HL-60 (cell line): ENCODE results near the gene NLRP6.

ENCODE experiments used
- DNase-seq, 2 experiments: peaks; one replicate each; pipeline ENCODE4 v3.0.0-alpha.2; 2010 to 2020; ENCODE audit warnings: low read depth in 1 of 2, low spot score in 1 of 2
- H3K27ac ChIP-seq: fragments of 250-450 bp; sonication (Bioruptor Pico); replicated peaks from 2 replicates; pipeline ENCODE4 v1.5.1; 2020; ENCODE audit warnings: mild to moderate bottlenecking, moderate library complexity
- H3K27me3 ChIP-seq: fragments of 250-450 bp; sonication (Bioruptor Pico); 2 replicates; pipeline ENCODE4 v1.5.1; 2021; ENCODE audit warnings: mild to moderate bottlenecking, moderate library complexity; ENCODE audit not compliant: insufficient read depth, poor library complexity, severe bottlenecking
- H3K4me3 ChIP-seq: replicated peaks from 2 replicates; pipeline ENCODE4 v1.5.1; 2011; ENCODE audit warnings: mild to moderate bottlenecking, control low read depth, low read length; ENCODE audit not compliant: insufficient read depth
- GABPA ChIP-seq: IDR thresholded peaks from 2 replicates; pipeline ENCODE4 v1.6.1; 2012; ENCODE audit warnings: low read depth
- POLR2AphosphoS5 ChIP-seq: IDR thresholded peaks from 2 replicates; pipeline ENCODE4 v1.6.1; 2012; ENCODE audit warnings: low read depth
- REST ChIP-seq: IDR thresholded peaks from 2 replicates; pipeline ENCODE4 v1.6.1; 2012; ENCODE audit warnings: low read depth; ENCODE audit not compliant: insufficient replicate concordance
- SPI1 ChIP-seq: IDR thresholded peaks from 2 replicates; pipeline ENCODE4 v1.6.1; 2012; ENCODE audit warnings: low read depth, mild to moderate bottlenecking, borderline replicate concordance
- long read RNA-seq: library from polyadenylated mRNA; unstranded; transcript quantifications from one replicate; pipeline ENCODE4 v2.0.0, GENCODE V29; 2020
- TF ChIP-seq, protein P1 (sequence below): IDR thresholded peaks from one replicate; pipeline ENCODE4 v1.5.1; 2011; ENCODE audit warnings: low read length, control low read depth, inconsistent platforms; ENCODE audit not compliant: insufficient read depth

The NLRP6 gene
- long read RNA-seq = 0 reads

GRCh38 chr11:278001-278951 lies at the start of gene NLRP6:
TSS of gene NLRP6 (plus strand) at chr11:278407. CDS start at chr11:278570, 163 bp downstream.
- TF ChIP-seq POLR2AphosphoS5 = no peak
- no peak for TF ChIP-seq REST
- TF ChIP-seq SPI1 = no peak
- no peak for TF ChIP-seq GABPA
- TF ChIP-seq, protein P1, sequence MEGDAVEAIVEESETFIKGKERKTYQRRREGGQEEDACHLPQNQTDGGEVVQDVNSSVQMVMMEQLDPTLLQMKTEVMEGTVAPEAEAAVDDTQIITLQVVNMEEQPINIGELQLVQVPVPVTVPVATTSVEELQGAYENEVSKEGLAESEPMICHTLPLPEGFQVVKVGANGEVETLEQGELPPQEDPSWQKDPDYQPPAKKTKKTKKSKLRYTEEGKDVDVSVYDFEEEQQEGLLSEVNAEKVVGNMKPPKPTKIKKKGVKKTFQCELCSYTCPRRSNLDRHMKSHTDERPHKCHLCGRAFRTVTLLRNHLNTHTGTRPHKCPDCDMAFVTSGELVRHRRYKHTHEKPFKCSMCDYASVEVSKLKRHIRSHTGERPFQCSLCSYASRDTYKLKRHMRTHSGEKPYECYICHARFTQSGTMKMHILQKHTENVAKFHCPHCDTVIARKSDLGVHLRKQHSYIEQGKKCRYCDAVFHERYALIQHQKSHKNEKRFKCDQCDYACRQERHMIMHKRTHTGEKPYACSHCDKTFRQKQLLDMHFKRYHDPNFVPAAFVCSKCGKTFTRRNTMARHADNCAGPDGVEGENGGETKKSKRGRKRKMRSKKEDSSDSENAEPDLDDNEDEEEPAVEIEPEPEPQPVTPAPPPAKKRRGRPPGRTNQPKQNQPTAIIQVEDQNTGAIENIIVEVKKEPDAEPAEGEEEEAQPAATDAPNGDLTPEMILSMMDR = no peak
- no peak within 1 kb of the TSS for H3K4me3 ChIP-seq
- peaks cover 22% of the 10 kb centered on the region for H3K27me3 ChIP-seq
- DNase-seq = no peak
- no peak within 1 kb of the TSS for H3K27ac ChIP-seq

DNA sequence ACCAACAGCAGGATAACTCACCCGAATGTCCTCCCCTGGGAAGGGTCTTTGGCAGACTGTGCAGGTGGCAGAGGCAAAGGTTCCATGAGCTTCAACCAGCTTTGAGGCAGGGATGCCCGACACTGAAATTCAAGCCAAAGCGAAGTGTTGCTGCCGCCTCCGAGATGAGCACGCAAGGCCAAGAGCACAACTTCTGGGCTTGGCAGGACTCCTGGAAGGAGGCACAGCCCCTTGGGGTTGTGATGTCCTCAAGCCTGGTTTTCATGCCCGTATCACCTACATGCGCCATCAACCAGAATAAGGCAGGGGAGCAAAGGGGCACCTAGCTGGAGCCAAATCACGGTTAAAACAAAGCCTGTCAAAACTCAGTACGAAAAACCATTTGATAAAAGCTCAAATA lies 47.8 kb upstream of the NLRP6 start:
- no peak overlapping the region for H3K27ac ChIP-seq
- H3K27me3 ChIP-seq = no peaks in the 10 kb centered on the region
- DNase-seq = no peak
- TF ChIP-seq REST = no peak
- TF ChIP-seq, protein P1 = no peak
- TF ChIP-seq SPI1 = no peak
- TF ChIP-seq POLR2AphosphoS5 = no peak
- no peak overlapping the region for H3K4me3 ChIP-seq

DNA sequence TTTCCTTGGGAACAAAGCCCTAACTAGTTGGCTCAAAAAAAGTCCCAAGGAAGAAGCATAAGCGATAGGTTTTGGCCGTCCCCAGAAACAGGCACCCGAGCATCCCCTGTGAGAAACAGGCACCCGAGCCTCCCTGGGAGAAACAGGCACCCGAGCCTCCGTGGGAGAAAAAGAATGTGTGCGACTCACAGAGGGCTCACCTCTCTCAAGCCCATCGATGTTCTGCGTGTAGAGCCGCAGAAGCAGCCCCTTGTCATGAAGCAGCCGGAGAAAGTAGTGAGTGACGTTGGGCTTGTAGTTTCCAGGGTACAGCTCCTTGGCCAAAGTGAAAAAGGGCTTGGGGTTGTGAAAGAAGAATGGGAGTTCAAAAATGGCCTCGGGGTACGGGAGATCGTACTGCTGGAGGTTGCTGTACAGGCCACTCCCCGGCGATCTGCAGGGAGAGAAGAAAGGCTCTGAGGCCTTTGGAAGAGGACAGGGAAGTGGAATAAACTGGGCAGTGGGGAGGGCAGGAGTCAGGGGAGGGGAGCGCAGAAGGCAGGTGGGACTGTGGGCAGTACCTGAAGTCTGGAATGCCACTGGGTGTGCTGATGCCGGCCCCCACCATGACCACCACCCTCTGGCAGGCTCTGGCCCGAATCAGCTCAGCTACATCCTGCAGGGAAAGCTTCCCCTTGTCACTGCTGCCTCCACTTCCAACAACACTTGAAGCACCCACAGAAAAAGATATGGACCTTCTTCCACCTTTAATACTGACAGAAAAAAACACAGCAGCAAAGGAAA lies 45.2 kb upstream of the NLRP6 start:
- H3K27me3 ChIP-seq = no peaks in the 10 kb centered on the region
- no peak for DNase-seq
- TF ChIP-seq SPI1 = no peak
- TF ChIP-seq POLR2AphosphoS5 = no peak
- no peak for TF ChIP-seq GABPA
- TF ChIP-seq, protein P1 = no peak
- TF ChIP-seq REST = no peak

More for the DNA sequence above, 45.2 kb upstream of the NLRP6 start:
- Histone ChIP-seq H3K4me3 (no peak overlapping the region), H3K27ac (no peak overlapping the region)
